Astrocyte (in vitro differentiated cells and primary cell): Measurements from ENCODE around the gene ADAMTS6. TPM values are rescaled to one million over a fixed set of nuclear protein-coding genes. Genes with fewer than 3 reads are reported as not detected.

ENCODE experiments used
- DNase-seq: peaks from one replicate; pipeline ENCODE4 v3.0.0-alpha.2; 2010; ENCODE audit warnings: low read depth
- FAIRE-seq: peaks from 2 replicates; lab custom pipeline; 2011; peaks lifted over from hg19 to GRCh38; lab: Jason Lieb, UNC
- H2AFZ ChIP-seq: 2 replicates; pipeline ENCODE4 v1.6.0; 2012; ENCODE audit warnings: low read depth, low read length, inconsistent platforms
- H3K27ac ChIP-seq: 2 replicates; pipeline ENCODE4 v1.5.1; 2011; ENCODE audit warnings: low read depth, low read length, inconsistent platforms
- H3K27me3 ChIP-seq: 2 replicates; pipeline ENCODE4 v1.6.0; 2011; ENCODE audit warnings: low read length, inconsistent platforms; ENCODE audit not compliant: insufficient read depth
- H3K36me3 ChIP-seq: 2 replicates; pipeline ENCODE4 v1.5.1; 2011; ENCODE audit warnings: low read length, inconsistent platforms; ENCODE audit not compliant: insufficient read depth
- H3K4me1 ChIP-seq: 2 replicates; pipeline ENCODE4 v1.5.1; 2011; ENCODE audit warnings: low read length, inconsistent platforms; ENCODE audit not compliant: insufficient read depth
- H3K4me2 ChIP-seq: 2 replicates; pipeline ENCODE4 v1.6.0; 2012; ENCODE audit warnings: low read length, inconsistent platforms
- H3K4me3 ChIP-seq: 2 replicates; pipeline ENCODE4 v1.5.1; 2011; ENCODE audit warnings: low read depth, mild to moderate bottlenecking, low read length, inconsistent platforms; ENCODE audit not compliant: insufficient read depth
- H3K79me2 ChIP-seq: 2 replicates; pipeline ENCODE4 v1.6.0; 2012; ENCODE audit warnings: mild to moderate bottlenecking, low read length, inconsistent platforms; ENCODE audit not compliant: insufficient read depth
- H3K9ac ChIP-seq: 2 replicates; pipeline ENCODE4 v1.6.0; 2012; ENCODE audit warnings: mild to moderate bottlenecking, low read length, inconsistent platforms
- H3K9me3 ChIP-seq: 2 replicates; pipeline ENCODE4 v1.5.1; 2012; ENCODE audit warnings: low read depth, mild to moderate bottlenecking, low read length, inconsistent platforms; ENCODE audit not compliant: insufficient read depth
- H4K20me1 ChIP-seq: 2 replicates; pipeline ENCODE4 v1.6.0; 2012; ENCODE audit warnings: low read length, inconsistent platforms; ENCODE audit not compliant: insufficient read depth
- H3K27ac Mint-ChIP-seq: one replicate; pipeline ENCODE4 v1.8.0; 2021; ENCODE audit warnings: mild to moderate bottlenecking, mixed read lengths; ENCODE audit not compliant: unreplicated experiment
- H3K27me3 Mint-ChIP-seq: one replicate; pipeline ENCODE4 v1.8.0; 2021; ENCODE audit warnings: low read depth, mixed read lengths; ENCODE audit not compliant: unreplicated experiment
- H3K36me3 Mint-ChIP-seq: one replicate; pipeline ENCODE4 v1.8.0; 2021; ENCODE audit warnings: low read depth, mixed read lengths; ENCODE audit not compliant: unreplicated experiment
- H3K4me1 Mint-ChIP-seq: one replicate; pipeline ENCODE4 v1.8.0; 2021; ENCODE audit warnings: low read depth, mixed read lengths; ENCODE audit not compliant: unreplicated experiment
- H3K4me3 Mint-ChIP-seq: one replicate; pipeline ENCODE4 v1.8.0; 2021; ENCODE audit warnings: mild to moderate bottlenecking, moderate library complexity, mixed read lengths; ENCODE audit not compliant: unreplicated experiment
- H3K9me3 Mint-ChIP-seq: one replicate; pipeline ENCODE4 v1.8.0; 2021; ENCODE audit warnings: mild to moderate bottlenecking, mixed read lengths; ENCODE audit not compliant: unreplicated experiment
- CTCF ChIP-seq: IDR thresholded peaks from 2 replicates; pipeline ENCODE4 v1.5.1; 2011; ENCODE audit warnings: low read depth, mild to moderate bottlenecking, inconsistent platforms, low read length, moderate library complexity; ENCODE audit not compliant: insufficient read depth
- EZH2 ChIP-seq: IDR thresholded peaks from 2 replicates; pipeline ENCODE4 v1.6.1; 2012; ENCODE audit warnings: mild to moderate bottlenecking, low read length, inconsistent platforms; ENCODE audit not compliant: insufficient read depth
- total RNA-seq: library from RNA; stranded (reverse); gene quantifications from 2 replicates; pipeline ENCODE4 v1.2.1, GENCODE V29; 2021

ADAMTS6 gene
- total RNA-seq, 1 donor from 2014 or later = 27.7 TPM

DNA sequence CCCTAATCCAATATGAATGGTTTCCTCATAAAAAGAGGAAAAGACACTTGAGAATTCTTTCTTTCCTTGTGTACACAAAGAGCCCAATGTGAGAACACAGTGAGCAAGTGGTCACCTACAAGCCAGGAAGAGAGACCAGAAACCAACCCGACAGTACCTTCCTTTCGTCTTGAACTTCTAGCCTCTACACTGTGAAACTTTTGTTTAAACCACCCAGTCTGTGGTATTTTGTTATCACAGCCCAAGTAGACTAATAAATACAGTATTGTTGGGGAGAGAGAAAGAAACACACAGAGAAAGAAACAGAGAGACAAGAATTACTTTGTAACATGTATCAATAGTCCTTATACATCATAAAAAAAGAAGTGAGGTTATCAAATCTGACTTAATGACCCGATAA lies 44.0 kb upstream of the ADAMTS6 start:
- no peaks in the 10 kb centered on the region for H3K36me3 Mint-ChIP-seq
- DNase-seq = no peak
- no peak overlapping the region for H2AFZ ChIP-seq

DNA sequence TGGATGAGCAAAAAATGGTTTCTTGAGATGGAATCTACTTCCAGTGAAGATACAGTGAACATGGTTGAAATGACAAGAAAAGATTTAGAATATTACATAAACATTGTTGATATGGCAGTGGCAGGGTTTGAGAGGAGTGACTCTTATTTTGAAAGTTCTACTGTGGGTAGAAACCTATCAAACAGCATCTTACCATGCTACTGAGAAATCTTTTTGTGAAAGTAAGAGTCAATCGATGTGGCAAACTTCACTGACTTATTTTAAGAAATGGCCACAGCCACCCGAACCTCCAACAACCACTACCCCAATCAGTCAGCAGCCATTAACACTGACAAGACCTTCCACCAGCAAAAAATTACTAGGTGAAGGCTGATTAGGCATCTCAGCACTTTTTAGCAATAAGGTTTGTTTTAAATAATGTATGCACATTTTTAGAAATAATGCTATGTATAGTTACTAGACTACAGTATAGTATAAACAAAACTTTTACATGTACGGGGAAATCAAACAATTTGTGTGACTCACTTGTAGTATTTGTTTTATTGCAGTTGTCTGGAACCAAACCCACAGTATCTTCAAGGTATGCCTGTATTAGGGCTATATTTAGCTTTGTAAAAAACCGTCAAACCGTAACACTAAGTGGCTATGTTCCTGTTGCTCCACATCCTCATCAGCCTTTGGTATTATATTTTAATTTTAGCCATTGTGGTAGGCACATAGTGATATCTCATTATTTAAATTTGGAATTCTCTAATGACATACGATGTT lies 30.6 kb upstream of the ADAMTS6 start:
- Histone ChIP-seq H4K20me1 (no peaks in the 10 kb centered on the region), H3K9ac (no peak overlapping the region), H3K27me3 (no peaks in the 10 kb centered on the region), H3K9me3 (no peaks in the 10 kb centered on the region), H2AFZ (no peak overlapping the region), H3K4me3 (no peak overlapping the region), H3K4me2 (no peak overlapping the region), H3K27ac (no peak overlapping the region), H3K36me3 (no peaks in the 10 kb centered on the region), H3K79me2 (no peaks in the 10 kb centered on the region), H3K4me1 (no peaks in the 10 kb centered on the region)
- Mint-ChIP-seq H3K4me1 (no peaks in the 10 kb centered on the region), H3K9me3 (no peaks in the 10 kb centered on the region), H3K27me3 (no peaks in the 10 kb centered on the region), H3K27ac (no peak overlapping the region), H3K4me3 (no peak overlapping the region), H3K36me3 (no peaks in the 10 kb centered on the region)
- TF ChIP-seq EZH2 (no peak), CTCF (no peak)
- FAIRE-seq (no peak), DNase-seq (peak; percentile 13)

More for the DNA sequence above, 44.0 kb upstream of the ADAMTS6 start:
- FAIRE-seq = no peak
- Histone ChIP-seq H3K36me3 (no peaks in the 10 kb centered on the region), H3K9ac (no peak overlapping the region), H3K9me3 (no peaks in the 10 kb centered on the region), H3K79me2 (no peaks in the 10 kb centered on the region), H3K4me1 (no peaks in the 10 kb centered on the region), H3K27me3 (no peaks in the 10 kb centered on the region), H3K4me2 (no peak overlapping the region), H3K27ac (no peak overlapping the region), H3K4me3 (no peak overlapping the region), H4K20me1 (no peaks in the 10 kb centered on the region)
- no peaks in the 10 kb centered on the region for H3K9me3 Mint-ChIP-seq
- no peak overlapping the region for H3K27ac Mint-ChIP-seq
- no peaks in the 10 kb centered on the region for H3K4me1 Mint-ChIP-seq
- TF ChIP-seq EZH2 = no peak
- TF ChIP-seq CTCF = no peak
- no peaks in the 10 kb centered on the region for H3K27me3 Mint-ChIP-seq
- no peak overlapping the region for H3K4me3 Mint-ChIP-seq

DNA sequence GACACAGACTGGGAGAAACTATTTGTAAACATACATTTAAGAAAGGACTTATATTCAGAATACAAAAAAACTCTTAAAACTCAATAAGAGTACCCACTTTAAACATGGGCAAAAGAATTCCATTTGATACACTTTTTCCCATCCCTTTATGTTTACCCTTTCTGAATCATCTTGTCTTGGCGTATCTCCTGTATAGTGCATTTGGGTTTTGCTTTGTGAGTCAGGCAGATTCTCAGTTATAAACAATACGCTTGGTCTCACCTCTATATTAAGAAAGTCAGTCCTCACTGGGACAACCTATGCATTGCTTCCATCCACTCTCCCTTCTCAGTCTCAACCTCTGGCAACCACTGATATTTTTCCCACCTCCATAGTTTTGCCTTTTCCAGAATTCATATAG lies 27.3 kb upstream of the ADAMTS6 start:
- H3K27me3 Mint-ChIP-seq = no peaks in the 10 kb centered on the region
- Histone ChIP-seq H3K9me3 (no peaks in the 10 kb centered on the region), H3K27me3 (no peaks in the 10 kb centered on the region), H3K36me3 (no peaks in the 10 kb centered on the region), H3K4me3 (no peak overlapping the region), H3K27ac (no peak overlapping the region), H4K20me1 (no peaks in the 10 kb centered on the region), H3K4me1 (no peaks in the 10 kb centered on the region), H3K9ac (no peak overlapping the region), H3K79me2 (no peaks in the 10 kb centered on the region), H2AFZ (no peak overlapping the region), H3K4me2 (no peak overlapping the region)
- no peaks in the 10 kb centered on the region for H3K4me1 Mint-ChIP-seq
- DNase-seq (peak; percentile 14), FAIRE-seq (no peak)
- TF ChIP-seq EZH2 (no peak), CTCF (no peak)
- no peak overlapping the region for H3K4me3 Mint-ChIP-seq
- no peaks in the 10 kb centered on the region for H3K36me3 Mint-ChIP-seq
- H3K9me3 Mint-ChIP-seq = no peaks in the 10 kb centered on the region
- no peak overlapping the region for H3K27ac Mint-ChIP-seq
